Limb (tissue), 2 donors: ENCODE measurements around the gene PHACTR1.
"Not testable (repeated sequence)": the region's sequence is repeated elsewhere in the genome, so short reads cannot be mapped to it uniquely, and the experiment has no call there.

Source experiments
- DNase-seq, 2 donors: peaks; one replicate each; pipeline ENCODE4 v3.0.0-alpha.2; 2016; ENCODE audit errors: extremely low spot score in 2 of 2

The PHACTR1 gene

DNA sequence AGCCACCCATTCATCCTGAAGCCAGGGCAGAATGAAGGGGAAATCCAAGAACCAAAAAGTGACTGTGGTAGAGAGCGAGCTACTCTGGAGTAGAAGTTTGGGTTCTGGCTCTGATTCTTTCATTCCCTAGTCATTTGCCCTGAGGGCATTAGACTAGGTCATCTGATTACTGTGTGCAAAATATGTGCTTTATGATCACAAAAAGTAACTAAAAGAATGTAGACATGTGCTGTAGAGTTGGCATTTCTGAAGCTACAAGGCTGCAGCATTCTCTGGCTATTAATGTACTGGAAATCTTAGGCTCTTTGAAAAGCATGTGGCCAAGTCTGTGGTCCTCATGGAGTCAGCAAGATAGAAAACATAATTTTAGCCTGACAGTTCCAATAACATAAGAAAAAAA is 517.6 kb downstream of the PHACTR1 start:
- DNase-seq = no peak

DNA sequence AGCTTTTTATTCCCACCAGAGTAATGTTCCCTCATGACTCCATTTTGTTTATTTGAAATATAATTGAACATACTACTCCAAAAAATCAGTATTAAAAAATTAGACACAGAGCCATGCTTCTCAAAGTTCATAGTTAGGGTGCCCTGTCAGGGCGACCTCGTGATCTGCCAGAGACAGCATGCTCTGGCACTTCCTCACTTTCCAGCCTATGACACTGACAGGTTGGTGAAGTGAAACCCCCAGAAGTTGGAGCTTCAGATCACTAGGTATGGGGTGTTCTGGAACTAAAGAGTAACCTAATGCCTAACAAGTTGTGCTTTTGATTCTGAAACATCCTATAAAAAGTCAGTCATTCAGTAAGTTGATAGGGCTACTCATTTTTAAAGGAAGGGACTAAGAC is 518.8 kb downstream of the PHACTR1 start:
- no peak for DNase-seq

DNA sequence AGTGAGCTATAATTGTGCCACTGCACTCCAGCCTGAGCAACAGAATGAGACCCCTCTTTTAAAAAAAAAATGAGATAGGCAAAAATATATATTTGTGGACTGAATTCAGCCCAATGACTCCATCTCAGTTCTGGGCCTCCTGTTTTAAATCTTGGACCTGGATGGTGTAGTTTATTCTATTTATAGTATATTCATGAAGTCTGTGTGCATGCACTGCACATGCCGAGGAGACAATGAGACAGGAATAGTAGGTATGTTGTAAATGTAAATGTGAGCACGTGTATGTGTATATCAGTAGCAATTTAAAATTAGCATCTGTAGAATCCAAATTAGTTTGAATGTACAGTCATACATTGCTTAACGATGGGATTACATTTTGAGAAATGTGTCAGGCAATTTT is 520.8 kb downstream of the PHACTR1 start:
- DNase-seq = no peak

- DNase-seq = no peak
Observed at GRCh38 chr6:13238017-13238416, 521.5 kb downstream of the PHACTR1 start.

DNA sequence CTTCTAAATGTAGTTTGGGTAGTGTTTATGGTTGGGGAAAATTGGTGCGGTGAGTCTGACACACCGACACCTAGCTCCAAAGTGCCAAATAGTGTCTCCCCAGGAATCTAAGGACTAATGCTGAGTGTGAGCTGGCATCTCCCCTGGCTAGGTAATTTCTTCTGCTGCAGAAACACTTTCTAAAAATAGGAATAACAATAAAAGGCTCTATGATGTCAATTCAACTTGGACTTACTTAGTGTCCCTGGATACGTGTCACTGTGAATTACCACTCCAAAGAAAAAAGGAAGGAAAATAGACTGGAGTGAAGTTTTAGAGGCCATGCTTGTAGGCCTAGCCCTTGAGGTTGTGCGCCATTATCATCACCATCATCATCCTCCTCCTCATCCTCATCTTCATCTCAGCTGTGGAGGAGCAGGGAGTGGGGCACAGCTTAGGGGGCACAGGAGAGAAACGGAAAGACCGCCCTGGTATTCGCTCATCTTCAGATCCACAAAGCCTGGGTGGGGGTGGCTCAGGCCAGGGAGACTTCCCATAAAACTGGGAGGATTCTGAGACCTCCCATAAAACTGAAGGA is 522.2 kb downstream of the PHACTR1 start:
- no peak for DNase-seq

- DNase-seq = no peak
Observed at GRCh38 chr6:13239530-13240455, 523.2 kb downstream of the PHACTR1 start.

DNA sequence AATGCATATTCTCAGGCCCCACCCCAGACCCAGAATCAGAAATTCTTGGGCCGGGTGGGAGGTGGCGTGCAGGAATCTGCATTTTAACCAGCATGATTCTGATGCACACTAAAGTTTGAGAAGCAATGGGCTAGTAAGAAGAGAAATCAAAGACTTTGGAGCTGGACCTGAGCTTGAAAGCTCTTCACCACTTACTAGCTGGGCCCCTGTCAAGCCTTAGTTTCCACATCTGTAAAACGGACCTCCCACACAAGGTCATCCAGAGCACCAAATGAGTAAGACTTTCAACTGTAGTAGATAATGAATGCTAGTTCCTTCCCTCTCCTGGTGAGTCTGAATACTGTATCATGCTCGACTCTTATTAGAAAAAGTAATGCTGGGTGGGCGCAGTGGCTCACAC is 524.8 kb downstream of the PHACTR1 start:
- no peak for DNase-seq

DNA sequence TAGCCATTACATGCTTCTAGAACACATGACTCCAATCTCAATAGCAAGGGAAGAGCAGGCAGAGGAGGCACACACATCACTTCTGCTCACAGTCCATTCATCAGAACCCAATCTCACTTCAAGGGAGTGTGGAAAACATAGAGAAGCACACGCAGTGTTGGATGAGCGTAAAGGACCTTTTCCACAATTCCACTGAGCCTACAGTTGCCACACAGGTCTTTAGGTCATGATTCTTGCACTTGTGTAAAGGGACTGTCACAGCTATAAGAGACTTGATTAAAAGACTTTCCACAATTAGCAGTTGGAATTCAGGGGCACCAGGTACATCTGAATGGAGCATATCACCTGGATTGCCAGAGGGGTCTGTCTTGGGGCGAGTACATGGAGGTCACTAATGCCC is 525.6 kb downstream of the PHACTR1 start:
- DNase-seq = no peak

GRCh38 chr6:13242590-13242989 is 526.0 kb downstream of the PHACTR1 start:
- DNase-seq = no peak

GRCh38 chr6:13243033-13243432 is 526.5 kb downstream of the PHACTR1 start:
- no peak for DNase-seq

DNA sequence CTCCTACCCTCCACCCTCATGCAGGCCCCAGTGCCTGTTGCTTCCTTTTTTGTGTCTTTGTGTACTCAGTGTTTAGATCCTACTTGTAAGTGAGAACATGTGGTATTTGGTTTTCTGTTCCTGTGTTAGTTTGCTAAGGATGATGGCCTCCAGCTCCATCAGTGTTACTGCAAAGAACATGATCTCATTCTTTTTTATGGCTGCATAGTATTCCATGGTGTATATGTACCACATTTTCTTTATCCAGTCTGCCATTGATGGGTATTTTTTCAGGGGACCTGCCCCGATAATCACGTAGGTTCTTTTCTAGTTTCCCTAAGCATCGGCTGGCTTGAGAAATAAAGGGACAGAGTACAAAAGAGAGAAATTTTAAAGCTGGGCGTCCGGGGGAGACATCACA is 527.2 kb downstream of the PHACTR1 start:
- DNase-seq = not testable (repeated sequence)

DNA sequence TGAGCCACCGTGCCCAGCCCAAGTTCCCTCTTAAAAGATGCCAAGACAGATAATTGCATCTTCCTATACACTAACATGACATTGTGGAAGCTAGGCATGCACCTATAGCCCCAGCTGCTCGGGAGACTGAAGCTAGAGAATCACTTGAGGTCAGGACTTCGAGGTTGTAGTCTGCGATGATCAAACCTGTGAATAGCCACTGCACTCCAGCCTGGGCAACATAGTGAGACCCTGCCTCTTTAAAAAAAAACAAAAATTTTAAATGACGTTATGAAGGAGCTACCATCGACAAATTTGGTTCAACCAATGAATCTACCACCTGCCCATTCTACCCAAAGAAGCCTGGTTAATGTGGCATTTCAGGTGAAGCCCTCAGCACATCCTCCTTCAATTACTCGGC is 531.1 kb downstream of the PHACTR1 start:
- no peak for DNase-seq

GRCh38 chr6:13248053-13248452 is 531.5 kb downstream of the PHACTR1 start:
- DNase-seq = peak; percentile 37 to 54

- no peak for DNase-seq
Observed at GRCh38 chr6:13248584-13248985, 532.0 kb downstream of the PHACTR1 start.

DNA sequence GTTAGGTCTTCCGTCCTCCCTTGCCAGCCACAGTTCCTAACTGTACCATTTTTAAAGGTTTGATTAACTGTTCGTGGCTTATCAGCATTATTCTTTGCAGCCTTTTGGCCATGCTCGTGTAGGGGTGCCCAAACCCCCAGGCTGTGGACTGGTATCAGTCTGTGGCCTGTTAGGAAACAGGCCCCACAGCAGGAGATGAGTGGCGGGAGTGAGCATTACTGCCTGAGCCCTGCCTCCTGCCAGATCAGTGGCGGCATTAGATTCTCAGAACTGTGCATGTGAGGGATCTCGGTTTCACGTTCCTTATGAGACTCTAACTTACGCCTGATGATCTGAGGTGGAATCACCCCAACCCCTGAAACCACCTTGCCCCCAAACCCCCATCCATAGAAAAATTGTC is 532.4 kb downstream of the PHACTR1 start:
- DNase-seq = no peak

DNA sequence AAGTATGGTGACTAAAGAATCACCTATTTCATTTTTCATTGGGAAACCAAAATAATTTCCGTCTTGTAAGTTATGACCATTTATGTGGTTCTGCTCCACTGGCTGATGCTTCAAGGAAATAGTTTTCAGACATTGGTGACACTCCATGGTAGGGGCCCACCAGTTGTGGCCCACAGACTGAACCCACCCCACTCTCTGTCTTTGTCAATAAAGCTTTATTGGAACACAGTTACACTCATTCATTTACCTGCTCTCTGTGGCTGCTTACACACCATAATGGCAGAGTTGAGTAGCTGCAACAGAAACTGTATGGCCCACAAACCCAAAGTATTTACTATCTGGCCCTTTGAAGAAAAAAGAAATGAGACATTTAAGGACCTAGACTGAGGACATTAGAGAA is 533.2 kb downstream of the PHACTR1 start:
- DNase-seq = no peak

DNA sequence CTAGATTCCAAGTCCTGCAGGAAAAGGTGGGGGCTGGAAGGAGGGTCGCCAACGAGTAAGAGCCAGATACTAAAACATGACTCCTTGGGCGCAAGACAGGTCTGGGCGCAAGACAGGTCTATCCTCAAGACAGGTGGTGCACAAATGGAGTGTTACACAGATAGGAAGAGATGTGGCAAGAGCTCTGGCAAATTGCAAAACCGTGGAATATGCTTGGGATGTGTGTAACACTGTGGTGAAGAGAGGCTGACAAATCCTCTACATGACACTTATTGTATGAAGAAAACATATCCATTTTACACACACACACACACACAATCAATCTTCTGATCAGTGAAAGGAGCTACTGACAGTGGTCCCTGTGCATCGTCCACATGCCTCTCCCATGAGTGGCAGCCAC is 534.1 kb downstream of the PHACTR1 start:
- no peak for DNase-seq

DNA sequence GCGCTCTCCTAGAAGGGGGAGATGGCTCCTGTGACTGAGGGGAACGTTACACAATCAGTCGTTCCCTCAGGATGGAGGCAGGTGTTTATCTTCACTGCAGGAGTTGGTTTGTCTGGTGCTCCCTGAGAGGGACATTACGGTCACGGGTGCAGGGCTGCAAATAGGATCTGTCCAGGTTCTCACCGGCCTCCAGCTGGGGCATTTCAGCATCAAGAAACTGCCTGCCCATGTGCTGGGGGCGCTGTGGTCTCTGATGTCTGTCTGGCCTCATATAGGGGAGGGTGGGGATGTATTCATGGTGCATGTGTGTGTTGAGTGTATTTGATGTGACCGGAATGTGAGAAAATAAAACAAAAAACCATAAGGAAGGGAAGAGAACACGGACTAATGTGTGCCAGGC is 534.7 kb downstream of the PHACTR1 start:
- DNase-seq = no peak

GRCh38 chr6:13252790-13253189 is 536.2 kb downstream of the PHACTR1 start:
- DNase-seq = peak in 1 of 2 donors; percentile 27

DNA sequence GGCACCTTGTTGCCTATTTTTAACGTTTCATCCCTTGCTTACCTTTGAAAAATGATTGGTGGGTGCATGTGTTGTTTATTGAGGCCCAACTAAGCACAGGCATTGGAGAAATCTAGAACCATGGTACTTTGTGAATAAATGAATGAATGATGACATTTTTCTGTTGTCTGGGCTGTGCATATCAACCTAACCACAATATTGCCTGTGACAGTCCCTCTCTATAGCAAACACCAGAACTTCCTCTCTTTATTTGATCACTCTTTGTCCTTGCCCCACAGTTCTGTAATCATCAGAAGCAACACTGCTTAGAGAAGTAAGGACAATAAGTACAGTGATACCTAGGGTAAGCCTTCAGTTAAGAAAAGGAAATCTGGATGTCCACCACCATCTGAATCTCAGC is 536.7 kb downstream of the PHACTR1 start:
- DNase-seq = no peak

- DNase-seq = no peak
Observed at GRCh38 chr6:13256266-13257001, 539.9 kb downstream of the PHACTR1 start.

DNA sequence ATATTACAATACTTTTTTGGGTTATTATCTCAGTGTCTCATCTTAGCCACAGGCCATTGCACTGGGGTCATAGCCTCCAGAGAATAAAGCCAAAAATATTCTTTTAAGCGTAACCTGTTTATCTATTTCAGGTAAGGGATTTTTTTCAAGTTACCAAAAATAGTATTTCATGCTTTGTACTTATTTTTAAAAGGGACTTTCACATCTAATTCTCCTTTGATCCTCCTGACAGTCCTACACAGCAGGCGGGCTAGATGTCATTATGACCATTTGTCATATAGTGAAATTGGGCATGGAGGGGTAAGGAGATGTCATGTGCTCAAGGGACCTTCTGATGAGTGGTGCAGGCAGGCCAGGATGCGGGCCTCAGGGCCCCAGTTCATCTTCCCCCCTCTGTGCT is 542.8 kb downstream of the PHACTR1 start:
- DNase-seq = no peak
